ENCODE data around the gene CAMSAP1.
"Not testable (repeated sequence)": the region's sequence is repeated elsewhere in the genome, so short reads cannot be mapped to it uniquely, and the experiment has no call there.

Gene CAMSAP1

DNA sequence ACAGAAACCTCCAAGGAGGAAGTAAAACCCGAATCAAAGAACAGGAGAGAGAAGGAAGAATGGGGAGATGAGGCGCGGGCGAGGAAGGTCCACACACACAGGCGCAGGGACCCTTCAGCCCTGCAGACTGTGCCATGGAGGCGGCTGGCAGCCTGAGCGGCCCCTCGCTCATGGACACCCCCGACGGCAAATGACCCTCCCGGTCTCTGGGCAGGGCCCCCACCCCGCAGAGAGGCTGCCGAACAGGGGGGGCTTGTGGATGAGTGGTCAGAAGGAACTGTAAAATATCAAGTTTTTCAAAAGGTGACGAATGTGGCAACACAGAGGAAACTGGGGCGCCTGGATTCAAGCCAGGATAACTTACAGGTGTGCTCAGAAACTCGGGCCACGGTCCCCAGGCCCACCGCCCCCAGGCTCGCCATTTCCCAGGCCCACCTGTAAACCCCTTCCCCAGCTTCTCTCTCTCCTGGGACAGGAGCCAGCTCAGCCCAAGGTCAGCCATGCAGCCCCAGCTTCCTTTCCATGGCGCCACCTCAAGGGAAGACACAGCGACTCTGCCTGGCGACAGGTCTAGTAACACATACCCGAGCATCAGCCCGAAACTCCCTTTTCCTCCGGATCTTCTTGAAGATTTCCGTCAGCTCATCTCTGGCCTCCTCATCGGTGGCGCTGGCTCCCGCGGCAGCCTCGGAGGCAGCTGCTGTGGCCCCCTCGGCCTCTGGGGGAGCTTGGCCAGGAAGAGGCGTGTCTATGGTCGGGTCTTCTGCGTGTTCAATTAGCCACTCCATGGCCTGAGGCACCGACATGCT is 37.3 kb upstream of the CAMSAP1 start:
- no peaks in the 10 kb centered on the region for H3K9me3 ChIP-seq (replicated peaks in 1 of 11)
- peak overlapping the region in 1 of 10 experiments; percentile 41; a peak in 3 of 20 replicates for H3K4me3 ChIP-seq
- no peaks in the 10 kb centered on the region for H3K27me3 ChIP-seq
- H4K20me1 ChIP-seq: peaks cover 34 to 100% (median 90%) of the 10 kb centered on the region in 11 experiments
- H3K9ac ChIP-seq: peak overlapping the region in 4 of 11 experiments; percentile 6 to 48 (median 36); a peak in 5 of 22 replicates
- peak overlapping the region; percentile 53 to 91 (median 75) for H3K4me2 ChIP-seq
- H3K4me1 ChIP-seq: peaks cover 20 to 34% (median 24%) of the 10 kb centered on the region in 10 experiments
- H3K27ac ChIP-seq: peak overlapping the region in 4 of 11 experiments; percentile 8 to 29 (median 18); a peak in 6 of 22 replicates
- H3K36me3 ChIP-seq: peaks cover 74 to 97% (median 88%) of the 10 kb centered on the region in 11 experiments
- no peak for TF ChIP-seq Cebpa-rat (IDR thresholded peaks at IDR 0.05)

DNA sequence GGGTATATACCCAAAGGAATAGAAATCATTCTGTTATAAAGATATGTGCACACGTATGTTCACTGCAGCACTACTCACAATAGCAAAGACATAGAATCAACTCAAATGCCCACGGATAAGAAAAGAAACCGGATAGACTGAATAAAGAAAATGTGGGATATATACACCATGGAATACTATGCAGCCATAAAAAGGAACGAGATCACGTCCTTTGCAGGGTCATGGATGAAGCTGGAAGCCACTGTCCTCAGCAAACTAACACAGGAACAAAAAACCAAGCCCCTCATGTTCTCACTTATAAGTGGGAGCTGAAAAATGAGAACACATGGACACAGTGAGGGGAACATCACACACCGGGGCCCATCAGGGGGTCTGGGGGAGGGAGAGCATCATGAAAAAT is 36.3 kb upstream of the CAMSAP1 start:
- not testable (repeated sequence) for H3K4me3 ChIP-seq; H3K9me3 ChIP-seq (replicated peaks in 1 of 11); H3K9ac ChIP-seq; H3K27ac ChIP-seq; H3K27me3 ChIP-seq
- peak overlapping the region in 7 of 11 experiments; percentile 65 to 91 (median 78); a peak in 10 of 22 replicates for H3K4me2 ChIP-seq
- peaks cover 20 to 26% (median 23%) of the 10 kb centered on the region in 10 experiments for H3K4me1 ChIP-seq
- peaks cover 76 to 100% (median 92%) of the 10 kb centered on the region in 11 experiments for H3K36me3 ChIP-seq
- peaks cover 35 to 100% (median 89%) of the 10 kb centered on the region in 11 experiments for H4K20me1 ChIP-seq

DNA sequence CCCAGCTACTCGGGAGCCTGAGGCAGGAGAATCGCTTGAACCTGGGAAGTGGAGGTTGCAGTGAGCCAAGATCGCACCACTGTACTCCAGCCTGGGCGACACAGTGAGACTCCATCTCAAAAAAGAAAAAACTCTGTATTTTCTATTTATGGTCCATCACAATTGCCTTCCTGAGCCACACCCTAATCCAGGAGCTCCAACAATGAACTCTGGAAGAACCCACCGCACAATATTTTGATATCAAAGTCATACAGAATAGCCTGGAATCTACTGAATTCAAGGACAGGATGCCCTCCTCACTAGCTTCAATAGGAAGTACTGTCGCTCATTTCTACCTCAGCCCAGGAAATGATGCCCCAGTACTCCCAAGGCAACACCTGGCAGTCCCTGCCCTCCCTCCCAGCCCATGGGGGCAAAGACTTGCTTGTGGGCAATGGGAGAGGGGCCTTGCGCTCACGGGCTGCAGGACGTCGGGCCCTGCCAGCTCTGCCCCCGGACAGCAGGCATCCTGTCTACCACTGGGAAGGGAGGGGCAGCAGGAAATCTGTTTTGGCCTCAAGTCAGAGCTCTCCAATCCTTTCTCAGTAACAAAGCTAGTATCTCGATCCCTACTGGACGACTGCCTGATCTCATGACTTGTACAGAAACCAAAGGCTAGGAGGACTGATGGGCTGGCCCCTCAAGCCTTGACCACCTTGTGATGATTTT is 34.1 kb upstream of the CAMSAP1 start:
- peaks cover 35 to 98% (median 84%) of the 10 kb centered on the region in 11 experiments for H4K20me1 ChIP-seq

DNA sequence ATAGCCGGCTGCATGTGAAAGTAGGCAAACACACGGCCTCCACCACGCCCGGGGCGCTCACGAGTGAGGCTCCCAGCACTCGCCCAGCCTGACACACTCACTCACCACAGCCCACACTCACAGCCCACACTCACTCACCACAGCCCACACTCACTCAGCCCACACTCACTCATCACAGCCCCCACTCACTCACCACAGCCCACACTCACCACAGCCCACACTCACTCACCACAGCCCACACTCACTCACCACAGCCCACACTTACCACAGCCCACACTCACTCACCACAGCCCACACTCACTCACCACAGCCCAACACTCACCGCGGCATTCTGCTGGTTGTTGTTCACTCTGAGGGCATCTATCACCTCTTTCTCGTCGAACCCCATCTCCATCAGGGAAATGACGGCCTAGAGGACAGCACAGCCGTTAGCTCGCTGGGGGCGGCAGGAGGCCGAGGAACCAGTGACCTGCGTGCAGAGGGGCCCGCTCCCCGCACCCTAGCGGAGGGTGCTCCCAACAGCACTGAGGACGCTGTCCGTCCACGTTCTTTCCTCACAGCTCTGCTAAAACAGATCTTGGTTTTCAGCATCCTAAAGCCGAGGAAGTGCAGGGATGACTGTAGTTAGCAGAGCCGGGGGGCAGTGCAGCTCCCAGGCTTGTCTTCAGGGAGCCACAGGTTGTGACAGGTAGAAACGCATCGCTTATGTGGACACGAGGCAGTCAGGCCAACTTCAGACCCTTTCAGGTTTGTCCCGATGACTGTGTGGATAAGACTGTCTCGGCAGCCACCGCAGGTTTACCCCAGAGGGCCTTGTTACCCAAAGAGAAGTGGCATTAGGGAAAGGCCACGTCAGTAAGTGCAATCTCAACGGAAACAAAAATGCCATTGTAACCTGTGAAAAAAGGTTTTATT is 32.3 kb upstream of the CAMSAP1 start:
- Histone ChIP-seq H3K4me3 (no peak overlapping the region), H3K27ac (no peak overlapping the region), H3K27me3 (no peaks in the 10 kb centered on the region), H4K20me1 (peaks cover 30 to 92% (median 69%) of the 10 kb centered on the region in 11 experiments), H3K9me3 (replicated peaks in 1 of 11) (peaks cover 6 to 22% (median 12%) of the 10 kb centered on the region in 11 experiments; a peak in 18 of 22 replicates), H3K4me2 (no peak overlapping the region), H3K36me3 (peaks cover 79 to 100% (median 93%) of the 10 kb centered on the region in 11 experiments), H3K4me1 (peaks cover 7 to 12% (median 9%) of the 10 kb centered on the region in 10 experiments), H3K9ac (0 out of 22 replicates have a peak overlapping the region, but pooled peaks of 1 of the 11 experiments have one; percentile 29)
- TF ChIP-seq Cebpa-rat (IDR thresholded peaks at IDR 0.05): no peak

More for the DNA sequence above, 34.1 kb upstream of the CAMSAP1 start:
- TF ChIP-seq Cebpa-rat (IDR thresholded peaks at IDR 0.05): no peak
- H3K27ac ChIP-seq: no peak overlapping the region
- no peak overlapping the region for H3K9ac ChIP-seq
- H3K27me3 ChIP-seq: no peaks in the 10 kb centered on the region
- H3K4me2 ChIP-seq: no peak overlapping the region
- H3K4me3 ChIP-seq: no peak overlapping the region
- peaks cover 77 to 100% (median 92%) of the 10 kb centered on the region in 11 experiments for H3K36me3 ChIP-seq
- H3K4me1 ChIP-seq: peaks cover 17 to 25% (median 22%) of the 10 kb centered on the region in 10 experiments
- H3K9me3 ChIP-seq (replicated peaks in 1 of 11): peaks cover 2 to 16% (median 8%) of the 10 kb centered on the region in 11 experiments; a peak in 18 of 22 replicates

DNA sequence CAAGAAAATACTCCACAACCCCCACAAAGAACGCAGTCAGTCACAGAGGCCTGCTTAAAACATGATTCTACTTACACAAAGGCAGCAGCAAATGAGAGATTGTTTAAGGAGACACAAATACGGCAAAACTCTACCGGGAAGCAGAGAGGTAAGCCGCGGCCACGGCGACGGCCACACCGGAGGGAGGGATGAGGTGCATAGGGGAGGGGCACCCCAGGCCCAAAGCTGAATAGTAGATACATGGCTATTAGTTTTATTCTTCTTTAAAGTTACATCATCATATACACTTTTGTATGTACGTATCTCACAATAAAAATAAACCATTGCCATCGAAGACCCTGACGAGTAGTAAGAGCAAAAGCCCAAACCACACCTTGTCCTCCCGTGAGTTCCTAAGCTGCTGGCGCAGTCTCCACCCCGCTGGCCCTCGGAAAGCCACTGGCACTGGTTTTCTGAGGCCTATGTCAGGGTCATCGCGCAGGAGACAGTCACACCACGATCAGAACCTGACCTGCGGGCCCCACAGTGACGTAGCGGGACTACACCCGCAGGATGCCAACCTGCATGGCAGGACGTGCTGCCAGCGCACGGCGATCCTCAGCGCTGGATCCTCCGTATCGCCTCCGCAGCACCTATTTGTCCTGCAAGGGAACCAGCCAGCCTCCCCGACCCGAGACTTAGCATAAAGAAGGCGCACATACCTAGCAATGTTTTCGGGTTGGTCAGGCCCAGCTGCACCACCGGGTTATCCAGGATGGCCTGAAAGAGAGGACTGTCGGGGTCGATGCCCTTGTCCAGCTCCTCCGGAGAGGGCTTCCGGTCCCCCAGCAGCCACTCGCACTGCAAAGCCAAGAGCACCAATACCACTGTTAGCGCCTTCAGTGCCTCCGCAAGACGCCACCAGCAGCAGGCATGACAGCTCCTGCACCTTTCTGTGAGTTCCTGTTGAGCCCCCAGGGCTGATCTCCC is 30.5 kb upstream of the CAMSAP1 start:
- no peak overlapping the region for H3K4me3 ChIP-seq
- peaks cover 6 to 22% (median 12%) of the 10 kb centered on the region in 11 experiments; a peak in 18 of 22 replicates for H3K9me3 ChIP-seq (replicated peaks in 1 of 11)
- H3K27me3 ChIP-seq: no peaks in the 10 kb centered on the region
- no peak overlapping the region for H3K27ac ChIP-seq
- H3K9ac ChIP-seq: no peak overlapping the region
- H3K4me1 ChIP-seq: 0 out of 20 replicates have a peak, but pooled peaks cover 0 to 5% (median 0%) of the 10 kb centered on the region in 10 experiments
- H3K36me3 ChIP-seq: peaks cover 84 to 100% (median 96%) of the 10 kb centered on the region in 11 experiments
- peaks cover 20 to 92% (median 66%) of the 10 kb centered on the region in 11 experiments for H4K20me1 ChIP-seq
- H3K4me2 ChIP-seq: no peak overlapping the region
- no peak for TF ChIP-seq Cebpa-rat (IDR thresholded peaks at IDR 0.05)

DNA sequence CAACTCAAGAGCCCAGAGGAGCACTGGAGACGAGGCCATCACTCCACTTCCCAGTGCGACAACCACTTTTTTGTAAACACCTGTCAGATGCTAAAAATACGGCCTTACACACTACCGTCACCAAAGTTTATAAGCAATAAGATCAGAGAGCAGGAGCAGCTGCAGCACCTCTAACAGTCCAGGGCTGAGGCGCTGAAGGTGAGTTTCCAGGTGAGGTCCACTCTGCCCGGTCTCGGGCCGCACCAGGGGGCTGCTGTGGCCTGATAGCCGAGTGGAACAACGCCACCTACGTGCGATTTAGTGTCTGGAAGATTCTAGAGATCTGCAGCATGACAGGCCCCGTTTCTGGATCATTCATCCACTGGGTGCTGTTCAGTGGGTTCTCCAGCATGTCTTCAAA is 25.8 kb upstream of the CAMSAP1 start:
- Histone ChIP-seq H3K4me3 (no peak overlapping the region), H3K4me2 (no peak overlapping the region), H3K9me3 (replicated peaks in 1 of 11) (peaks cover 6 to 22% (median 12%) of the 10 kb centered on the region in 11 experiments; a peak in 18 of 22 replicates), H3K36me3 (peaks cover 62 to 95% (median 79%) of the 10 kb centered on the region in 11 experiments), H4K20me1 (peaks cover 35 to 89% (median 67%) of the 10 kb centered on the region in 11 experiments), H3K27me3 (no peaks in the 10 kb centered on the region), H3K4me1 (peaks cover 1 to 32% (median 26%) of the 10 kb centered on the region in 10 experiments; a peak in 17 of 20 replicates), H3K9ac (no peak overlapping the region), H3K27ac (no peak overlapping the region)
- TF ChIP-seq Cebpa-rat (IDR thresholded peaks at IDR 0.05): no peak

DNA sequence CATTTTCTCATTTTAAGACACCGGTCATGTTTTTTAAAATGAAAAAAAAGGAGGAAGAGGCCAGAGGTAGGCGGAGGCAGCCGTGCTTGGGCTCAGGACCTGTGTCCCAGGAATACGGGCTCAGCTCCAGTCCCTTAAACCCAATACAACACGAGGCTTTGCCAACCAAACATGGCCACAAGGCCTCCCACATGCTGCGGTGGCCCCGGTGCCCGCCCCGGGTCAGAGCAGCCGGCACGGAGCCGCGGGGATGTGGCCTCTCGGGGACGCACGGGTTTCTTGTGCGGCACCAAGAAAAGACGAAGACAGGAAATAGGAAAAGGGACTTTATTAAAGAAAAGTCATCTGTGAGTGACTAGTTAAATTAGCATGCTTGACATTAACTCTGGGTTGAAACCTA is 25.3 kb upstream of the CAMSAP1 start:
- Histone ChIP-seq H3K4me3 (no peak overlapping the region), H3K4me1 (peaks cover 6 to 32% (median 27%) of the 10 kb centered on the region in 10 experiments), H3K27ac (no peak overlapping the region), H3K9me3 (replicated peaks in 1 of 11) (peaks cover 6 to 18% (median 12%) of the 10 kb centered on the region in 11 experiments; a peak in 18 of 22 replicates), H3K36me3 (peaks cover 57 to 90% (median 74%) of the 10 kb centered on the region in 11 experiments), H3K27me3 (no peaks in the 10 kb centered on the region), H4K20me1 (peaks cover 35 to 89% (median 67%) of the 10 kb centered on the region in 11 experiments), H3K9ac (no peak overlapping the region), H3K4me2 (no peak overlapping the region)
- TF ChIP-seq Cebpa-rat (IDR thresholded peaks at IDR 0.05): no peak
